ENCODE results near the gene CEP250.
"Not testable (repeated sequence)": the region's sequence is repeated elsewhere in the genome, so short reads cannot be mapped to it uniquely, and the experiment has no call there.

CEP250 gene

DNA sequence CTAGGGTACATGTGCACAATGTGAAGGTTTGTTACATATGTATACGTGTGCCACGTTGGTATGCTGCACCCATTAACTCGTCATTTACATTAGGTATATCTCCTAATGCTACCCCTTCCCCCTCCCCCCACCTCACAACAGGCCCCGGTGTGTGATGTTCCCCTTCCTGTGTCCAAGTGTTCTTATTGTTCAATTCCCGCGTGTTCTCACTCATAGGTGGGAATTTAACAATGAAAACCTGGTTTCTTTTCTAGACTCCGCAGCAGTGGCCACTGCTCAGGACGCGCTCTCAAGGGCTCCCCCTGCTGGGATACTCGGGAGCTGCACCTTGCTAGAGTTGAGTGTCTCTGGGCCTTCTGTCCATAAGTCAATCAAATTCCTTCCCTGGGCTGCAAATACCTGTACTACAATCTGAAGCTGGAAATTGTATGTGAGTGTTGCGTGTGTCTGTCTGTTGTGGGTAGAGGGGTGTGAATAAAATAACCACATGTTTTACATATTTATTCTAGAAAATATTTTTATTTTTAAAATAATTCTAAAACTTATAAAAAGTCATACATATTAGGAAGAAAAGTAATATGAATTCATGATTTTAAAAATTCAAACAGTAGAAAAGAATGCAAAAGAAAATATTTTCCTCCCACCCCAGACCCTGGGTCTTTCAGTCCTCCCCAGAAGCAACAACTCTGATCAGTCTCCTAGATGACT lies 8.2 kb upstream of the CEP250 start:
- H3K9me3 ChIP-seq = no peaks in the 10 kb centered on the region
- H3K27ac ChIP-seq = no peak overlapping the region
- no peaks in the 10 kb centered on the region for H3K36me3 ChIP-seq
- H3K4me1 ChIP-seq = no peaks in the 10 kb centered on the region
- TF ChIP-seq, protein P1, sequence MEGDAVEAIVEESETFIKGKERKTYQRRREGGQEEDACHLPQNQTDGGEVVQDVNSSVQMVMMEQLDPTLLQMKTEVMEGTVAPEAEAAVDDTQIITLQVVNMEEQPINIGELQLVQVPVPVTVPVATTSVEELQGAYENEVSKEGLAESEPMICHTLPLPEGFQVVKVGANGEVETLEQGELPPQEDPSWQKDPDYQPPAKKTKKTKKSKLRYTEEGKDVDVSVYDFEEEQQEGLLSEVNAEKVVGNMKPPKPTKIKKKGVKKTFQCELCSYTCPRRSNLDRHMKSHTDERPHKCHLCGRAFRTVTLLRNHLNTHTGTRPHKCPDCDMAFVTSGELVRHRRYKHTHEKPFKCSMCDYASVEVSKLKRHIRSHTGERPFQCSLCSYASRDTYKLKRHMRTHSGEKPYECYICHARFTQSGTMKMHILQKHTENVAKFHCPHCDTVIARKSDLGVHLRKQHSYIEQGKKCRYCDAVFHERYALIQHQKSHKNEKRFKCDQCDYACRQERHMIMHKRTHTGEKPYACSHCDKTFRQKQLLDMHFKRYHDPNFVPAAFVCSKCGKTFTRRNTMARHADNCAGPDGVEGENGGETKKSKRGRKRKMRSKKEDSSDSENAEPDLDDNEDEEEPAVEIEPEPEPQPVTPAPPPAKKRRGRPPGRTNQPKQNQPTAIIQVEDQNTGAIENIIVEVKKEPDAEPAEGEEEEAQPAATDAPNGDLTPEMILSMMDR (IDR thresholded peaks at IDR 0.05) = peak; percentile 81 to 96
- H3K27me3 ChIP-seq = peaks cover 0 to 19% of the 10 kb centered on the region in 2 donors
- peak overlapping the region; percentile 38 to 44 for H3K4me3 ChIP-seq
- intact Hi-C loops (cut with DNase I; ENCODE audit: low total_unique reads) = no loop called here
- DNase-seq = peak; percentile 80 to 87

DNA sequence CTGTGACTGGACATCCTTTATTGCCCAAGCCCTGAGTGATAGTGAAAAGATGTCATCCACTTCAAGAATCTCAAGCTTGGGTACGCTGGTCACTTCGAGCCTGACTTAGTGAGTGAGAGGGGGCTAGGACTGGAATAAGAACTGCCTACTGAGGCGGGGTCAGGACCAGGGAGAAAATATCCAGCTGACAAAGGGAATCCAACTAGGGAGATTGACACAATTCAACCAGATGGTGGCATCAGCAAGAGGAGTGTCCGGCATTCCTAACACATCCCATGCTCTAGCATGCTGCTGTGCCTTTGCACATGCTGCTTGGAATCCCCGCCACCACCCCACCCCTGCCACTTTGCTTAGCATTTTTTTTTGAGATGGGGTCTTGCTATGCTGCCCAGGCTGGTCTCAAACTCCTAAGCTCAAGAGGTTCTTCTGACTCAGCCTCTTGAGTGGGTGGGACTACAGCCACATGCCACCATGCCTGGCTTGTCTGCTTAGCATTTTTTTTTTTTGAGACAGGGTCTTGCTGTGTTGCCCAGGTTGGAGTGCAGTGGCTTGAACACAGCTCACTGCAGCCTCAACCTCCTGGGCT lies 6.5 kb upstream of the CEP250 start:
- intact Hi-C loops (cut with DNase I; ENCODE audit: low total_unique reads) = no loop called here
- H3K4me1 ChIP-seq = no peaks in the 10 kb centered on the region
- H3K36me3 ChIP-seq = no peaks in the 10 kb centered on the region
- no peak for DNase-seq
- H3K27me3 ChIP-seq = peaks cover 0 to 10% of the 10 kb centered on the region in 2 donors
- no peak overlapping the region for H3K27ac ChIP-seq
- H3K9me3 ChIP-seq = no peaks in the 10 kb centered on the region
- TF ChIP-seq, protein P1 (IDR thresholded peaks at IDR 0.05) = no peak
- no peak overlapping the region for H3K4me3 ChIP-seq

DNA sequence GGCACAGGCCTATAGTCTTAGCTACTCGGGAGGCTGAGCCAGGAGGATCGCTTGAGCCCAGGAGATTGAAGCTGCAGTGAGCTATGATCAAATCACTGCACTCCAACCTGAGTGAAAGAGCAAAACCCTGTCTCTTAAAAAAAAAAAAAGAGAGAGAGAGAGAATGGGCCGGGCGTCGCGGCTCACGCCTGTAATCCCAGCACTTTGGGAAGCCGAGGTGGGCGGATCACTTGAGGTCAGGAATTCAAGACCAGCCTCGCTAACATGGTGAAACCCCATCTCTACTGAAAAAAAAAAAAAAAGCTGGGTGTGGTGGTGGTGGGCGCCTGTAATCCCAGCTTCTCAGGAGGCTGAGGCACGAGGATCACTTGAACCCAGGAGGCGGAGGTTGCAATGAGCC lies 5.5 kb upstream of the CEP250 start:
- DNase-seq; H3K9me3 ChIP-seq; H3K27ac ChIP-seq; H3K4me3 ChIP-seq; intact Hi-C loops (cut with DNase I; ENCODE audit: low total_unique reads); H3K27me3 ChIP-seq; H3K36me3 ChIP-seq; H3K4me1 ChIP-seq: not testable (repeated sequence)

GRCh38 chr20:35451295-35451694 lies 4.1 kb upstream of the CEP250 start:
- peaks cover 0 to 7% (median 6%) of the 10 kb centered on the region in 4 donors for H3K4me1 ChIP-seq
- intact Hi-C loops (cut with DNase I; ENCODE audit: low total_unique reads) = no loop called here
- TF ChIP-seq, protein P1 (IDR thresholded peaks at IDR 0.05) = no peak
- H3K9me3 ChIP-seq = no peaks in the 10 kb centered on the region
- no peak overlapping the region for H3K4me3 ChIP-seq
- no peak overlapping the region for H3K27ac ChIP-seq
- no peak for DNase-seq
- no peaks in the 10 kb centered on the region for H3K36me3 ChIP-seq
- no peaks in the 10 kb centered on the region for H3K27me3 ChIP-seq

GRCh38 chr20:35453647-35454046 lies 1.8 kb upstream of the CEP250 start:
- Histone ChIP-seq H3K27me3 (no peaks in the 10 kb centered on the region), H3K9me3 (no peaks in the 10 kb centered on the region), H3K27ac (no peak overlapping the region), H3K36me3 (no peaks in the 10 kb centered on the region), H3K4me3 (no peak overlapping the region), H3K4me1 (peaks cover 0 to 9% (median 8%) of the 10 kb centered on the region in 4 donors)
- no peak for DNase-seq
- intact Hi-C loops (cut with DNase I; ENCODE audit: low total_unique reads) = no loop called here
- TF ChIP-seq, protein P1 (IDR thresholded peaks at IDR 0.05) = no peak

DNA sequence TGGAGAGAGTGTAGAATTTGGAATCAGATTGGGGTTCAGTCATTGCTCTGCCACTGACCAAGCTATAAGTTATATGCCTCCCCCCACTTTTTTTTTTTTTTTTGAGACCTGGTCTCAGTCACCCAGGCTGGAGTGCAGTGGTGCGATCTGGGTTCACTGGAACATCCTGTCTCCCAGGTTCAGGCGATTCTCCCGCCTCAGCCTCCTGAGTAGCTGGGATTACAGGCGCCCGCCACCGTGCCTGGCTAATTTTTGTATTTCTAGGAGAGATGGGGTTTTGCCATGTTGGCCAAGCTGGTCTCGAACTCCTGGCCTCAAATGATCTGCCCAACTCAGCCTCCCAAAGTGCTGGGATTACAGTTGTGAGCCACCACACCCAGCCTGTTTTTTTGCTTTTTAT lies 1.3 kb downstream of the CEP250 start:
- H3K27ac ChIP-seq; H3K9me3 ChIP-seq; H3K27me3 ChIP-seq; intact Hi-C loops (cut with DNase I; ENCODE audit: low total_unique reads); H3K4me3 ChIP-seq; DNase-seq; H3K4me1 ChIP-seq: not testable (repeated sequence)
- peaks cover 0 to 20% (median 5%) of the 10 kb centered on the region in 3 donors for H3K36me3 ChIP-seq

- H3K4me3 ChIP-seq; DNase-seq; intact Hi-C loops (cut with DNase I; ENCODE audit: low total_unique reads); H3K27me3 ChIP-seq; H3K27ac ChIP-seq; H3K9me3 ChIP-seq; H3K4me1 ChIP-seq: not testable (repeated sequence)
- peaks cover 4 to 28% (median 11%) of the 10 kb centered on the region in 3 donors for H3K36me3 ChIP-seq
These were observed 2.1 kb downstream of the CEP250 start for GRCh38 chr20:35457539-35457938.
